Erythroblast (primary cell): ENCODE results near the gene DENND5B.

ENCODE experiments used
- DNase-seq, 2 experiments: peaks; one replicate each; lab custom pipeline; 2025; lab: John Stamatoyannopoulos, UW
- GATA1 ChIP-seq: IDR thresholded peaks from 2 replicates; pipeline ENCODE4 v1.6.1; 2011; ENCODE audit warnings: low read depth, mild to moderate bottlenecking, control low read depth, low read length, moderate library complexity
- POLR2A ChIP-seq: IDR thresholded peaks from 2 replicates; pipeline ENCODE4 v1.6.1; 2011; ENCODE audit warnings: mild to moderate bottlenecking, low read length

The DENND5B gene

GRCh38 chr12:31536672-31537071, 54.3 kb downstream of the DENND5B start:
- no peak for DNase-seq

GRCh38 chr12:31533470-31533869, 57.5 kb downstream of the DENND5B start:
- no peak for DNase-seq
- TF ChIP-seq POLR2A (no peak), GATA1 (no peak)

More at GRCh38 chr12:31536672-31537071, 54.3 kb downstream of the DENND5B start:
- TF ChIP-seq POLR2A (no peak), GATA1 (no peak)

GRCh38 chr12:31531893-31532292, 59.0 kb downstream of the DENND5B start:
- DNase-seq, result no peak

GRCh38 chr12:31528095-31528494, 62.8 kb downstream of the DENND5B start:
- peak in 1 of 2 experiments; percentile 1 for DNase-seq
- TF ChIP-seq GATA1, result no peak
- no peak for TF ChIP-seq POLR2A

More at GRCh38 chr12:31531893-31532292, 59.0 kb downstream of the DENND5B start:
- TF ChIP-seq POLR2A (no peak), GATA1 (no peak)

- no peak for DNase-seq
- no peak for TF ChIP-seq POLR2A
- no peak for TF ChIP-seq GATA1
Measured at GRCh38 chr12:31527083-31527482, 63.9 kb downstream of the DENND5B start.

- TF ChIP-seq GATA1 (no peak), POLR2A (no peak)
- no peak for DNase-seq
Measured at GRCh38 chr12:31526158-31526546, 64.8 kb downstream of the DENND5B start.

- no peak for TF ChIP-seq GATA1
- TF ChIP-seq POLR2A, result no peak
- DNase-seq, result no peak
Measured at GRCh38 chr12:31525496-31526157, 65.3 kb downstream of the DENND5B start.

- TF ChIP-seq POLR2A (no peak), GATA1 (no peak)
Measured at GRCh38 chr12:31524791-31525495, 66.0 kb downstream of the DENND5B start.

GRCh38 chr12:31523306-31523705, 67.6 kb downstream of the DENND5B start:
- no peak for TF ChIP-seq POLR2A
- DNase-seq, result no peak

More at GRCh38 chr12:31524791-31525495, 66.0 kb downstream of the DENND5B start:
- peak in 1 of 2 experiments; percentile 1 for DNase-seq

GRCh38 chr12:31522607-31523006, 68.3 kb downstream of the DENND5B start:
- TF ChIP-seq GATA1, result no peak
- DNase-seq, result no peak

GRCh38 chr12:31521964-31522363, 69.0 kb downstream of the DENND5B start:
- no peak for TF ChIP-seq GATA1
- TF ChIP-seq POLR2A, result no peak

GRCh38 chr12:31519511-31519910, 71.4 kb downstream of the DENND5B start:
- DNase-seq, result no peak

More at GRCh38 chr12:31521964-31522363, 69.0 kb downstream of the DENND5B start:
- DNase-seq, result no peak

GRCh38 chr12:31518680-31519227, 72.2 kb downstream of the DENND5B start:
- no peak for DNase-seq
- TF ChIP-seq GATA1, result no peak
- no peak for TF ChIP-seq POLR2A

More at GRCh38 chr12:31519511-31519910, 71.4 kb downstream of the DENND5B start:
- TF ChIP-seq GATA1 (no peak), POLR2A (no peak)

- no peak for TF ChIP-seq POLR2A
- no peak for TF ChIP-seq GATA1
- DNase-seq, result no peak
Measured at GRCh38 chr12:31517994-31518393, 72.9 kb downstream of the DENND5B start.

- no peak for DNase-seq
- TF ChIP-seq POLR2A (no peak), GATA1 (no peak)
Measured at GRCh38 chr12:31516702-31517101, 74.2 kb downstream of the DENND5B start.
